Measurements from ENCODE around the gene STON2. TPM values are rescaled to one million over a fixed set of nuclear protein-coding genes. Genes with fewer than 3 reads are reported as not detected.

STON2 gene
- total and polyA plus RNA-seq, 2 of the 8 experiments (the other 6 are each of a cell fraction or from before 2014, with no cell fraction given), result 8.9 to 50.0 TPM

GRCh38 chr14:81319946-81320345, 80.2 kb downstream of the STON2 start:
- Histone ChIP-seq H3K18ac (ENCODE audit: extremely low read depth, low read length) (no peak overlapping the region), H2BK20ac (ENCODE audit: low read length) (no peak overlapping the region), H3K79me2 (ENCODE audit: control insufficient read depth in 1 of 2, insufficient read depth in 2 of 2, low read length in 2 of 2) (peaks cover 0 to 12% of the 10 kb centered on the region in 2 experiments; a peak in 2 of 4 replicates), H3K9me3 (ENCODE audit: insufficient read depth in 2 of 2, low read depth in 1 of 2, low read length in 1 of 2) (no peaks in the 10 kb centered on the region), H3K4me3 (ENCODE audit: extremely low read depth in 1 of 4, insufficient read depth in 2 of 4, low read depth in 3 of 4, low read length in 4 of 4) (no peak overlapping the region), H3K4me1 (replicated peaks in 1 of 4; ENCODE audit: control insufficient read depth in 3 of 4, insufficient read depth in 4 of 4, low read length in 3 of 4) (peaks cover 6 to 35% (median 20%) of the 10 kb centered on the region in 4 experiments), H3K56ac (replicated peaks; ENCODE audit: insufficient read length, low read depth, low read length) (no peak overlapping the region), H2BK15ac (ENCODE audit: low read length) (no peak overlapping the region), H3K27ac (ENCODE audit: low read depth, low read length) (no peak overlapping the region), H2BK12ac (ENCODE audit: low read depth, low read length) (no peak overlapping the region), H2BK5ac (ENCODE audit: low read depth, low read length) (no peak overlapping the region), H2AK5ac (ENCODE audit: low read depth, low read length) (no peak overlapping the region), H3K23me2 (ENCODE audit: low read depth, low read length) (no peaks in the 10 kb centered on the region; the same call in 1 of the 2 replicates), H4K8ac (ENCODE audit: extremely low read depth, insufficient read depth, low read length) (no peak overlapping the region), H3K23ac (ENCODE audit: insufficient read length) (no peak overlapping the region), H3K36me3 (ENCODE audit: control insufficient read depth in 2 of 4, insufficient read depth in 4 of 4, low read length in 3 of 4) (no peaks in the 10 kb centered on the region; a peak in 1 of 8 replicates), H3K4me2 (ENCODE audit: insufficient read depth in 1 of 2, low read depth in 2 of 2, low read length in 2 of 2) (no peak overlapping the region), H4K5ac (ENCODE audit: insufficient read length, low read depth, low read length) (no peak overlapping the region), H2BK120ac (replicated peaks; ENCODE audit: low read depth, low read length) (no peak overlapping the region), H3K79me1 (ENCODE audit: low read depth, low read length) (no peaks in the 10 kb centered on the region; the same call in none of the 2 replicates), H3K14ac (ENCODE audit: insufficient read length) (no peak overlapping the region), H2AFZ (ENCODE audit: low read length) (no peak overlapping the region), H4K91ac (replicated peaks; ENCODE audit: insufficient read length, low read length) (no peak overlapping the region), H4K20me1 (replicated peaks in 1 of 2; ENCODE audit: control insufficient read depth in 1 of 2, insufficient read depth in 2 of 2, low read length in 2 of 2) (no peaks in the 10 kb centered on the region), H3K4ac (replicated peaks; ENCODE audit: insufficient read length, low read depth, low read length) (no peak overlapping the region), H3K9ac (replicated peaks in 1 of 4; ENCODE audit: extremely low read depth in 1 of 4, low read depth in 3 of 4, low read length in 3 of 4) (no peak overlapping the region), H3K27me3 (replicated peaks in 1 of 4; ENCODE audit: control insufficient read depth in 3 of 4, extremely low read depth in 1 of 4, insufficient read depth in 3 of 4, low read length in 3 of 4) (no peaks in the 10 kb centered on the region)
- TF ChIP-seq BACH1 (IDR thresholded peaks at IDR 0.05; ENCODE audit: low read length) (no peak), ZNF274 (IDR thresholded peaks at IDR 0.05; ENCODE audit: borderline replicate concordance, extremely low read depth, low read length) (no peak), KDM1A (IDR thresholded peaks at IDR 0.05; ENCODE audit: borderline replicate concordance, low read length) (no peak), JUND (IDR thresholded peaks at IDR 0.05; ENCODE audit: low read length) (no peak), CTBP2 (IDR thresholded peaks at IDR 0.05; ENCODE audit: borderline replicate concordance, insufficient read depth, insufficient read length, low read length) (no peak), CEBPB (IDR thresholded peaks at IDR 0.05; ENCODE audit: low read depth, low read length) (no peak)
- POLR2A ChIA-PET (ENCODE audit: partially characterized antibody), result no interaction called here
- 93% methylated on average over 3 of the region's 3 CpGs; no CpG with 5 or more reads in 1 of the 2 experiments for WGBS, 2 experiments (ENCODE audit: extremely low coverage in 1 of 2, insufficient coverage in 1 of 2, insufficient read length in 1 of 2, insufficient replicate concordance in 2 of 2, low coverage in 1 of 2, low lambda C conversion rate in 2 of 2, missing lambda C conversion rate in 1 of 2)
- CTCF ChIA-PET (ENCODE audit: partially characterized antibody), result interaction anchor here (0.6 to 2.4 kb wide), 8 partner anchors 12 to 144 kb away, joined by 3 to 8 read pairs (median 5); no protein-coding TSS in a partner anchor
- DNase-seq (ENCODE audit: low read depth in 1 of 2, low spot score in 2 of 2), result no peak
- no peak for FAIRE-seq

All from H1 (cell line).